Colonic mucosa (tissue), 4 donors: ENCODE results near the gene PERM1. TPM values are rescaled to one million over a fixed set of nuclear protein-coding genes. Genes with fewer than 3 reads are reported as not detected.
"Not testable (repeated sequence)": the region's sequence is repeated elsewhere in the genome, so short reads cannot be mapped to it uniquely, and the experiment has no call there.

ENCODE experiments used
- DNase-seq: peaks from one replicate; pipeline ENCODE4 v3.0.0-alpha.2; 2020
- H3K27ac ChIP-seq: fragments of 200-600 bp; one replicate; pipeline ENCODE4 v1.8.0; 2021
- H3K27me3 ChIP-seq: fragments of 200-600 bp; one replicate; pipeline ENCODE4 v1.8.0; 2021
- H3K36me3 ChIP-seq: fragments of 200-600 bp; one replicate; pipeline ENCODE4 v1.8.0; 2021
- H3K4me1 ChIP-seq: fragments of 200-600 bp; one replicate; pipeline ENCODE4 v1.8.0; 2021; ENCODE audit warnings: mild to moderate bottlenecking
- H3K4me3 ChIP-seq: fragments of 200-600 bp; one replicate; pipeline ENCODE4 v1.8.0; 2021
- H3K9ac ChIP-seq, 2 donors: one replicate each; pipeline ENCODE4 v1.7.0; 2013; ENCODE audit warnings: control low read depth in 2 of 2, low read depth in 2 of 2, low read length in 2 of 2
- H3K9me3 ChIP-seq: fragments of 200-600 bp; one replicate; pipeline ENCODE4 v1.8.0; 2021
- intact Hi-C: fragments of 100-400 bp; cut with DNase I; formaldehyde crosslinking; loops from one replicate; pipeline ENCODE4 v1.14.1; 2022
- total RNA-seq, 2 donors: library from RNA; stranded (reverse); fragmentation: NEBNext Ultra II Directional in 1 of 2; extraction: Animal tissue kit (Norgen Biotek cat#: 25700) in 1 of 2; gene quantifications; one replicate each; pipeline ENCODE4 v1.2.1, GENCODE V29; 2021
- TF ChIP-seq, protein P1 (sequence below): fragments of 200-600 bp; IDR thresholded peaks from one replicate; pipeline ENCODE4 v1.8.0; 2022; ENCODE audit warnings: antibody characterized with exemption, mild to moderate bottlenecking
- donor health status: healthy.
- donor health status: DM: no; HTN: no; CAD: no.
- donor health status: DM: no; HTN: no; CAD: no.

Gene PERM1
- total RNA-seq, 2 donors from 2014 or later = not detected

- H3K27ac ChIP-seq = no peak overlapping the region
- H3K36me3 ChIP-seq = no peaks in the 10 kb centered on the region
- peaks cover 5% of the 10 kb centered on the region for H3K4me1 ChIP-seq
- H3K9ac ChIP-seq = no peak overlapping the region
- H3K27me3 ChIP-seq = peaks cover 14% of the 10 kb centered on the region
- peak overlapping the region; percentile 54 for H3K4me3 ChIP-seq
- no peak for DNase-seq
- TF ChIP-seq, protein P1, sequence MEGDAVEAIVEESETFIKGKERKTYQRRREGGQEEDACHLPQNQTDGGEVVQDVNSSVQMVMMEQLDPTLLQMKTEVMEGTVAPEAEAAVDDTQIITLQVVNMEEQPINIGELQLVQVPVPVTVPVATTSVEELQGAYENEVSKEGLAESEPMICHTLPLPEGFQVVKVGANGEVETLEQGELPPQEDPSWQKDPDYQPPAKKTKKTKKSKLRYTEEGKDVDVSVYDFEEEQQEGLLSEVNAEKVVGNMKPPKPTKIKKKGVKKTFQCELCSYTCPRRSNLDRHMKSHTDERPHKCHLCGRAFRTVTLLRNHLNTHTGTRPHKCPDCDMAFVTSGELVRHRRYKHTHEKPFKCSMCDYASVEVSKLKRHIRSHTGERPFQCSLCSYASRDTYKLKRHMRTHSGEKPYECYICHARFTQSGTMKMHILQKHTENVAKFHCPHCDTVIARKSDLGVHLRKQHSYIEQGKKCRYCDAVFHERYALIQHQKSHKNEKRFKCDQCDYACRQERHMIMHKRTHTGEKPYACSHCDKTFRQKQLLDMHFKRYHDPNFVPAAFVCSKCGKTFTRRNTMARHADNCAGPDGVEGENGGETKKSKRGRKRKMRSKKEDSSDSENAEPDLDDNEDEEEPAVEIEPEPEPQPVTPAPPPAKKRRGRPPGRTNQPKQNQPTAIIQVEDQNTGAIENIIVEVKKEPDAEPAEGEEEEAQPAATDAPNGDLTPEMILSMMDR = no peak
- H3K9me3 ChIP-seq = no peaks in the 10 kb centered on the region
- intact Hi-C loops = no loop called here
Measured at GRCh38 chr1:997993-998744, 16.3 kb upstream of the PERM1 start.

- Histone ChIP-seq H3K9me3 (no peaks in the 10 kb centered on the region), H3K4me3 (no peak overlapping the region), H3K36me3 (no peaks in the 10 kb centered on the region), H3K9ac (no peak overlapping the region), H3K27ac (no peak overlapping the region), H3K27me3 (peaks cover 14% of the 10 kb centered on the region), H3K4me1 (peaks cover 5% of the 10 kb centered on the region)
- intact Hi-C loops = no loop called here
- TF ChIP-seq, protein P1 = no peak
- DNase-seq = no peak
Measured at GRCh38 chr1:997713-997992, 15.8 kb upstream of the PERM1 start.

- intact Hi-C loops = no loop called here
- no peaks in the 10 kb centered on the region for H3K36me3 ChIP-seq
- no peak for DNase-seq
- TF ChIP-seq, protein P1 = no peak
- no peak overlapping the region for H3K9ac ChIP-seq
- H3K9me3 ChIP-seq = no peaks in the 10 kb centered on the region
- H3K27me3 ChIP-seq = peaks cover 14% of the 10 kb centered on the region
- no peak overlapping the region for H3K4me3 ChIP-seq
- H3K4me1 ChIP-seq = peaks cover 5% of the 10 kb centered on the region
- H3K27ac ChIP-seq = no peak overlapping the region
Measured at GRCh38 chr1:996851-997712, 15.2 kb upstream of the PERM1 start.

GRCh38 chr1:995665-996633 is 14.1 kb upstream of the PERM1 start:
- no peak overlapping the region for H3K9ac ChIP-seq

GRCh38 chr1:994546-994945 is 12.7 kb upstream of the PERM1 start:
- H3K36me3 ChIP-seq, H3K9me3 ChIP-seq, H3K27ac ChIP-seq, H3K9ac ChIP-seq, H3K4me1 ChIP-seq, DNase-seq, intact Hi-C loops, H3K4me3 ChIP-seq: not testable (repeated sequence)
- peaks cover 14% of the 10 kb centered on the region for H3K27me3 ChIP-seq

More at GRCh38 chr1:995665-996633, 14.1 kb upstream of the PERM1 start:
- intact Hi-C loops = no loop called here
- TF ChIP-seq, protein P1 = no peak
- Histone ChIP-seq H3K4me1 (peaks cover 5% of the 10 kb centered on the region), H3K4me3 (no peak overlapping the region), H3K27me3 (peaks cover 14% of the 10 kb centered on the region), H3K36me3 (no peaks in the 10 kb centered on the region), H3K9me3 (no peaks in the 10 kb centered on the region), H3K27ac (no peak overlapping the region)
- no peak for DNase-seq
